Panc1 (cell line): ENCODE measurements around the gene FGFBP2. TPM values are rescaled to one million over a fixed set of nuclear protein-coding genes. Genes with fewer than 3 reads are reported as not detected.

Experiments used
- ATAC-seq: fragments of 200-7000 bp; cut with Tn5 transposase; 2 replicates; pipeline ENCODE4 v1.9.1; 2020; ENCODE audit warnings: mild to moderate bottlenecking, moderate library complexity
- BruUV-seq: library from RNA; stranded (reverse); fragments of 400-500 nt; replicated peaks from 2 replicates; lab custom pipeline; 2021; lab: Mats Ljungman, UMichigan
- CTCF ChIA-PET: fragments of 300-600 bp; sonication (Branson Sonifier 250); formaldehyde crosslinking; loops from one replicate; lab custom pipeline; 2022; ENCODE audit warnings: antibody characterized with exemption; lab: Charles Lee
- POLR2A ChIA-PET: fragments of 300-600 bp; sonication (Branson Sonifier 250); formaldehyde crosslinking; loops from one replicate; lab custom pipeline; 2022; ENCODE audit warnings: antibody characterized with exemption; lab: Charles Lee
- DNase-seq: peaks from one replicate; pipeline ENCODE4 v3.0.0-alpha.2; 2010; ENCODE audit warnings: low read depth, low spot score
- H3K27ac ChIP-seq: 2 replicates; pipeline ENCODE4 v1.5.1; 2011; ENCODE audit warnings: mild to moderate bottlenecking, low read length, inconsistent platforms
- H3K27me3 ChIP-seq: fragments of 200-500 bp; sonication (Bioruptor generic); 2 replicates; pipeline ENCODE4 v1.6.0; 2014; ENCODE audit warnings: low read length, inconsistent platforms; ENCODE audit not compliant: control insufficient read depth, insufficient read depth
- H3K36me3 ChIP-seq: fragments of 200-500 bp; sonication (Bioruptor generic); 2 replicates; pipeline ENCODE4 v1.5.1; 2014; ENCODE audit warnings: inconsistent platforms, mild to moderate bottlenecking, low read length, moderate library complexity; ENCODE audit not compliant: control insufficient read depth, insufficient read depth
- H3K4me1 ChIP-seq: 2 replicates; pipeline ENCODE4 v1.5.1; 2011; ENCODE audit warnings: inconsistent platforms, mild to moderate bottlenecking, low read length, moderate library complexity; ENCODE audit not compliant: control insufficient read depth, insufficient read depth
- H3K4me3 ChIP-seq, 2 experiments: 2 replicates each; pipeline ENCODE4 v1.5.1; 2011 to 2012; ENCODE audit warnings: low read depth in 2 of 2, low read length in 2 of 2, mild to moderate bottlenecking in 2 of 2, inconsistent platforms in 1 of 2, moderate library complexity in 1 of 2
- H3K9me3 ChIP-seq: fragments of 200-500 bp; sonication (Bioruptor generic); 2 replicates; pipeline ENCODE4 v1.5.1; 2014; ENCODE audit warnings: low read depth, mild to moderate bottlenecking, inconsistent platforms, low read length, moderate library complexity; ENCODE audit not compliant: control insufficient read depth, insufficient read depth
- POLR2AphosphoS5 ChIP-seq: IDR thresholded peaks from 2 replicates; pipeline ENCODE4 v1.6.1; 2012; ENCODE audit warnings: mild to moderate bottlenecking, low read depth, low read length, moderate library complexity
- SIN3A ChIP-seq: IDR thresholded peaks from 2 replicates; pipeline ENCODE4 v1.6.1; 2012; ENCODE audit warnings: low read depth, mild to moderate bottlenecking, low read length, moderate library complexity, borderline replicate concordance; ENCODE audit not compliant: insufficient read depth
- TCF7L2 ChIP-seq: IDR thresholded peaks from 2 replicates; pipeline ENCODE4 v1.6.1; 2011; ENCODE audit warnings: mild to moderate bottlenecking, low read depth, low read length, inconsistent platforms
- in situ Hi-C: cut with HindIII; loops from 2 replicates; pipeline ENCODE4 v1.10.0; 2016; ENCODE audit warnings: low sequenced_read_pairs, low pct_unique_long_range_greater_than_20kb
- intact Hi-C: fragments of 100-400 bp; cut with micrococcal nuclease; formaldehyde crosslinking; loops from one replicate; pipeline ENCODE4 v1.10.0; 2022; ENCODE audit not compliant: unreplicated experiment
- total RNA-seq: library from RNA; stranded (reverse); gene quantifications from one replicate; pipeline ENCODE4 v1.2.1, GENCODE V29; 2021; ENCODE audit not compliant: unreplicated experiment
- TF ChIP-seq, protein P1 (sequence below): fragments of 450-650 bp; IDR thresholded peaks from 2 replicates; pipeline ENCODE4 v1.5.1; 2017; ENCODE audit warnings: mild to moderate bottlenecking
- TF ChIP-seq, protein P2 (sequence below), 2 experiments: IDR thresholded peaks; 2 replicates each; pipeline ENCODE4 v1.6.1; 2011 to 2012; ENCODE audit warnings: low read depth in 2 of 2, control low read depth in 1 of 2, low read length in 1 of 2, mild to moderate bottlenecking in 1 of 2, moderate library complexity in 1 of 2; ENCODE audit not compliant: insufficient read depth in 1 of 2

Gene FGFBP2
- total RNA-seq, 1 experiment from 2014 or later = 0.33 TPM

GRCh38 chr4:15951781-15952180 lies 11.2 kb downstream of the FGFBP2 start:
- Histone ChIP-seq H3K27ac (no peak overlapping the region), H3K27me3 (no peaks in the 10 kb centered on the region), H3K4me1 (no peaks in the 10 kb centered on the region), H3K36me3 (no peaks in the 10 kb centered on the region), H3K9me3 (no peaks in the 10 kb centered on the region), H3K4me3 (no peak overlapping the region)
- TF ChIP-seq, protein P1, sequence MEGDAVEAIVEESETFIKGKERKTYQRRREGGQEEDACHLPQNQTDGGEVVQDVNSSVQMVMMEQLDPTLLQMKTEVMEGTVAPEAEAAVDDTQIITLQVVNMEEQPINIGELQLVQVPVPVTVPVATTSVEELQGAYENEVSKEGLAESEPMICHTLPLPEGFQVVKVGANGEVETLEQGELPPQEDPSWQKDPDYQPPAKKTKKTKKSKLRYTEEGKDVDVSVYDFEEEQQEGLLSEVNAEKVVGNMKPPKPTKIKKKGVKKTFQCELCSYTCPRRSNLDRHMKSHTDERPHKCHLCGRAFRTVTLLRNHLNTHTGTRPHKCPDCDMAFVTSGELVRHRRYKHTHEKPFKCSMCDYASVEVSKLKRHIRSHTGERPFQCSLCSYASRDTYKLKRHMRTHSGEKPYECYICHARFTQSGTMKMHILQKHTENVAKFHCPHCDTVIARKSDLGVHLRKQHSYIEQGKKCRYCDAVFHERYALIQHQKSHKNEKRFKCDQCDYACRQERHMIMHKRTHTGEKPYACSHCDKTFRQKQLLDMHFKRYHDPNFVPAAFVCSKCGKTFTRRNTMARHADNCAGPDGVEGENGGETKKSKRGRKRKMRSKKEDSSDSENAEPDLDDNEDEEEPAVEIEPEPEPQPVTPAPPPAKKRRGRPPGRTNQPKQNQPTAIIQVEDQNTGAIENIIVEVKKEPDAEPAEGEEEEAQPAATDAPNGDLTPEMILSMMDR = no peak
- TF ChIP-seq, protein P2, sequence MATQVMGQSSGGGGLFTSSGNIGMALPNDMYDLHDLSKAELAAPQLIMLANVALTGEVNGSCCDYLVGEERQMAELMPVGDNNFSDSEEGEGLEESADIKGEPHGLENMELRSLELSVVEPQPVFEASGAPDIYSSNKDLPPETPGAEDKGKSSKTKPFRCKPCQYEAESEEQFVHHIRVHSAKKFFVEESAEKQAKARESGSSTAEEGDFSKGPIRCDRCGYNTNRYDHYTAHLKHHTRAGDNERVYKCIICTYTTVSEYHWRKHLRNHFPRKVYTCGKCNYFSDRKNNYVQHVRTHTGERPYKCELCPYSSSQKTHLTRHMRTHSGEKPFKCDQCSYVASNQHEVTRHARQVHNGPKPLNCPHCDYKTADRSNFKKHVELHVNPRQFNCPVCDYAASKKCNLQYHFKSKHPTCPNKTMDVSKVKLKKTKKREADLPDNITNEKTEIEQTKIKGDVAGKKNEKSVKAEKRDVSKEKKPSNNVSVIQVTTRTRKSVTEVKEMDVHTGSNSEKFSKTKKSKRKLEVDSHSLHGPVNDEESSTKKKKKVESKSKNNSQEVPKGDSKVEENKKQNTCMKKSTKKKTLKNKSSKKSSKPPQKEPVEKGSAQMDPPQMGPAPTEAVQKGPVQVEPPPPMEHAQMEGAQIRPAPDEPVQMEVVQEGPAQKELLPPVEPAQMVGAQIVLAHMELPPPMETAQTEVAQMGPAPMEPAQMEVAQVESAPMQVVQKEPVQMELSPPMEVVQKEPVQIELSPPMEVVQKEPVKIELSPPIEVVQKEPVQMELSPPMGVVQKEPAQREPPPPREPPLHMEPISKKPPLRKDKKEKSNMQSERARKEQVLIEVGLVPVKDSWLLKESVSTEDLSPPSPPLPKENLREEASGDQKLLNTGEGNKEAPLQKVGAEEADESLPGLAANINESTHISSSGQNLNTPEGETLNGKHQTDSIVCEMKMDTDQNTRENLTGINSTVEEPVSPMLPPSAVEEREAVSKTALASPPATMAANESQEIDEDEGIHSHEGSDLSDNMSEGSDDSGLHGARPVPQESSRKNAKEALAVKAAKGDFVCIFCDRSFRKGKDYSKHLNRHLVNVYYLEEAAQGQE (IDR thresholded peaks at IDR 0.05; ENCODE audit: insufficient read depth in 1 of 2, low read depth in 2 of 2, low read length in 1 of 2) = no peak
- TF ChIP-seq SIN3A (no peak), POLR2AphosphoS5 (no peak), TCF7L2 (no peak)
- DNase-seq = no peak
- ChIA-PET CTCF (no interaction called here), POLR2A (no interaction called here)
- no peak for ATAC-seq
- intact Hi-C loops = loop anchor here (10.0 kb wide), 1 partner anchor 217 kb away; no protein-coding TSS in a partner anchor
- in situ Hi-C loops = no loop called here
- no TSS peak for BruUV-seq

- Histone ChIP-seq H3K27me3 (no peaks in the 10 kb centered on the region), H3K4me3 (no peak overlapping the region), H3K9me3 (no peaks in the 10 kb centered on the region), H3K27ac (no peak overlapping the region), H3K4me1 (no peaks in the 10 kb centered on the region), H3K36me3 (no peaks in the 10 kb centered on the region)
- TF ChIP-seq POLR2AphosphoS5 = no peak
- TF ChIP-seq, protein P1 = no peak
- TF ChIP-seq SIN3A = no peak
- TF ChIP-seq, protein P2 (IDR thresholded peaks at IDR 0.05; ENCODE audit: insufficient read depth in 1 of 2, low read depth in 2 of 2, low read length in 1 of 2) = no peak
- TF ChIP-seq TCF7L2 = no peak
- in situ Hi-C loops = no loop called here
- no TSS peak for BruUV-seq
- intact Hi-C loops = no loop called here
- DNase-seq = no peak
- CTCF ChIA-PET = no interaction called here
- ATAC-seq = no peak
- POLR2A ChIA-PET = no interaction called here
Measured at GRCh38 chr4:15948826-15949225, 14.1 kb downstream of the FGFBP2 start.
